Endodermal cell (in vitro differentiated cells): ENCODE results near the gene CALHM5. TPM values are rescaled to one million over a fixed set of nuclear protein-coding genes. Genes with fewer than 3 reads are reported as not detected.

Experiments used
- DNase-seq: peaks from one replicate; pipeline ENCODE4 v3.0.0-alpha.2; 2017
- H3K27ac ChIP-seq: 2 replicates; pipeline ENCODE4 v1.5.1; 2013; ENCODE audit warnings: mild to moderate bottlenecking, low read depth, low read length, moderate library complexity
- H3K27me3 ChIP-seq: 2 replicates; pipeline ENCODE4 v1.6.1; 2013; ENCODE audit warnings: mild to moderate bottlenecking, low read length, moderate library complexity; ENCODE audit not compliant: insufficient read depth, control insufficient read depth, poor library complexity, severe bottlenecking
- H3K36me3 ChIP-seq: 2 replicates; pipeline ENCODE4 v1.7.0; 2013; ENCODE audit warnings: mild to moderate bottlenecking, low read length, moderate library complexity; ENCODE audit not compliant: control insufficient read depth, insufficient read depth
- H3K4me1 ChIP-seq: one replicate; pipeline ENCODE4 v1.7.0; 2013; ENCODE audit warnings: low read length; ENCODE audit not compliant: control insufficient read depth, insufficient read depth
- H3K4me3 ChIP-seq: 2 replicates; pipeline ENCODE4 v1.5.1; 2013; ENCODE audit warnings: mild to moderate bottlenecking, low read length, moderate library complexity
- H3K9ac ChIP-seq: 2 replicates; pipeline ENCODE4 v1.6.1; 2013; ENCODE audit warnings: mild to moderate bottlenecking, low read length, moderate library complexity; ENCODE audit not compliant: poor library complexity, severe bottlenecking; ENCODE audit errors: extremely low read depth
- H3K9me3 ChIP-seq: 2 replicates; pipeline ENCODE4 v1.6.1; 2013; ENCODE audit warnings: mild to moderate bottlenecking, low read length, moderate library complexity; ENCODE audit not compliant: control insufficient read depth
- H3K27ac Mint-ChIP-seq: 2 replicates; pipeline ENCODE4 v1.8.0; 2020; ENCODE audit warnings: mixed read lengths
- H3K27me3 Mint-ChIP-seq: 2 replicates; pipeline ENCODE4 v1.8.0; 2021; ENCODE audit warnings: mild to moderate bottlenecking, mixed read lengths; ENCODE audit not compliant: insufficient read depth
- H3K36me3 Mint-ChIP-seq: 2 replicates; pipeline ENCODE4 v1.8.0; 2020; ENCODE audit warnings: low read depth, mixed read lengths
- H3K4me1 Mint-ChIP-seq: 2 replicates; pipeline ENCODE4 v1.8.0; 2020; ENCODE audit warnings: mixed read lengths
- H3K4me3 Mint-ChIP-seq: 2 replicates; pipeline ENCODE4 v1.8.0; 2020; ENCODE audit warnings: mild to moderate bottlenecking, moderate library complexity, mixed read lengths
- H3K9me3 Mint-ChIP-seq: 2 replicates; pipeline ENCODE4 v1.8.0; 2020; ENCODE audit warnings: mild to moderate bottlenecking, mixed read lengths
- CTCF ChIP-seq: fragments of 200-600 bp; sonication (generic); conservative IDR thresholded peaks from 2 replicates; pipeline ENCODE4 v1.5.0; 2021; ENCODE audit warnings: antibody characterized with exemption, mild to moderate bottlenecking
- WGBS, 2 experiments: methylation state at CpG; one replicate each; pipeline versions ENCODE4 v1.1.5 to v1.1.7; 2013; ENCODE audit warnings: missing lambda C conversion rate in 2 of 2, mixed read lengths in 1 of 2; ENCODE audit not compliant: insufficient coverage in 1 of 2, insufficient read length in 1 of 2; 5-methylcytosine and 5-hydroxymethylcytosine counted together
- total RNA-seq, 2 donors: library from RNA; stranded (reverse); fragmentation: NEBNext Ultra II Directional in 1 of 2; extraction: Animal tissue kit (Norgen Biotek cat#: 25700) in 1 of 2; gene quantifications; 2 replicates in 1 of 2; 3 replicates in 1 of 2; pipeline ENCODE4 v1.2.1, GENCODE V29; 2021

Gene CALHM5
- total RNA-seq, 2 donors from 2014 or later: 0.18 to 0.20 TPM

GRCh38 chr6:116468293-116468692 lies 43.1 kb upstream of the CALHM5 start:
- DNase-seq: no peak
- no peaks in the 10 kb centered on the region for H3K36me3 Mint-ChIP-seq
- H3K9me3 Mint-ChIP-seq: no peaks in the 10 kb centered on the region
- H3K9ac ChIP-seq: no peak overlapping the region
- H3K4me3 ChIP-seq: no peak overlapping the region
- no peak overlapping the region for H3K4me3 Mint-ChIP-seq
- WGBS, 2 experiments: 92% methylated on average over 1 of the region's 1 CpG; no CpG with 5 or more reads in 1 of the 2 experiments
- H3K4me1 ChIP-seq: no peaks in the 10 kb centered on the region
- H3K9me3 ChIP-seq: no peaks in the 10 kb centered on the region
- peaks cover 9% of the 10 kb centered on the region for H3K4me1 Mint-ChIP-seq
- H3K27ac Mint-ChIP-seq: no peak overlapping the region
- no peaks in the 10 kb centered on the region for H3K36me3 ChIP-seq
- peaks cover 9% of the 10 kb centered on the region for H3K27me3 Mint-ChIP-seq
- H3K27ac ChIP-seq: no peak overlapping the region
- H3K27me3 ChIP-seq: peaks cover 7% of the 10 kb centered on the region
- no peak for TF ChIP-seq CTCF

- H3K36me3 Mint-ChIP-seq: no peaks in the 10 kb centered on the region
- H3K27ac Mint-ChIP-seq: no peak overlapping the region
- Histone ChIP-seq H3K27me3 (no peaks in the 10 kb centered on the region), H3K36me3 (no peaks in the 10 kb centered on the region), H3K4me3 (no peak overlapping the region), H3K9me3 (no peaks in the 10 kb centered on the region), H3K27ac (no peak overlapping the region), H3K9ac (no peak overlapping the region), H3K4me1 (no peaks in the 10 kb centered on the region)
- 88 to 100% methylated on average over 1 of the region's 1 CpG for WGBS, 2 experiments
- H3K27me3 Mint-ChIP-seq: peaks cover 4% of the 10 kb centered on the region
- no peak for DNase-seq
- no peaks in the 10 kb centered on the region for H3K9me3 Mint-ChIP-seq
- TF ChIP-seq CTCF: no peak
- H3K4me3 Mint-ChIP-seq: no peak overlapping the region
- no peaks in the 10 kb centered on the region for H3K4me1 Mint-ChIP-seq
These were observed 39.9 kb upstream of the CALHM5 start for GRCh38 chr6:116471531-116471930.

GRCh38 chr6:116472706-116473105 lies 38.7 kb upstream of the CALHM5 start:
- no peaks in the 10 kb centered on the region for H3K4me1 ChIP-seq
- Mint-ChIP-seq H3K27me3 (peaks cover 2% of the 10 kb centered on the region), H3K4me3 (no peak overlapping the region), H3K27ac (no peak overlapping the region), H3K9me3 (no peaks in the 10 kb centered on the region), H3K4me1 (no peaks in the 10 kb centered on the region), H3K36me3 (no peaks in the 10 kb centered on the region)
- TF ChIP-seq CTCF: no peak
- no peaks in the 10 kb centered on the region for H3K27me3 ChIP-seq
- H3K4me3 ChIP-seq: no peak overlapping the region
- DNase-seq: no peak
- no peaks in the 10 kb centered on the region for H3K9me3 ChIP-seq
- no peaks in the 10 kb centered on the region for H3K36me3 ChIP-seq
- H3K9ac ChIP-seq: no peak overlapping the region
- WGBS, 2 experiments: 98% methylated on average over 3 of the region's 3 CpGs; no CpG with 5 or more reads in 1 of the 2 experiments
- no peak overlapping the region for H3K27ac ChIP-seq
